NCI-H2227 (cell line): ENCODE measurements around the gene ACKR1.
A peak's percentile ranks its signal among the peaks of the same experiment; 100 is the strongest.

ENCODE experiments used
- DNase-seq: peaks from one replicate; lab custom pipeline; 2025; ENCODE audit not compliant: unreplicated experiment; lab: John Stamatoyannopoulos, UW

ACKR1 gene

DNA sequence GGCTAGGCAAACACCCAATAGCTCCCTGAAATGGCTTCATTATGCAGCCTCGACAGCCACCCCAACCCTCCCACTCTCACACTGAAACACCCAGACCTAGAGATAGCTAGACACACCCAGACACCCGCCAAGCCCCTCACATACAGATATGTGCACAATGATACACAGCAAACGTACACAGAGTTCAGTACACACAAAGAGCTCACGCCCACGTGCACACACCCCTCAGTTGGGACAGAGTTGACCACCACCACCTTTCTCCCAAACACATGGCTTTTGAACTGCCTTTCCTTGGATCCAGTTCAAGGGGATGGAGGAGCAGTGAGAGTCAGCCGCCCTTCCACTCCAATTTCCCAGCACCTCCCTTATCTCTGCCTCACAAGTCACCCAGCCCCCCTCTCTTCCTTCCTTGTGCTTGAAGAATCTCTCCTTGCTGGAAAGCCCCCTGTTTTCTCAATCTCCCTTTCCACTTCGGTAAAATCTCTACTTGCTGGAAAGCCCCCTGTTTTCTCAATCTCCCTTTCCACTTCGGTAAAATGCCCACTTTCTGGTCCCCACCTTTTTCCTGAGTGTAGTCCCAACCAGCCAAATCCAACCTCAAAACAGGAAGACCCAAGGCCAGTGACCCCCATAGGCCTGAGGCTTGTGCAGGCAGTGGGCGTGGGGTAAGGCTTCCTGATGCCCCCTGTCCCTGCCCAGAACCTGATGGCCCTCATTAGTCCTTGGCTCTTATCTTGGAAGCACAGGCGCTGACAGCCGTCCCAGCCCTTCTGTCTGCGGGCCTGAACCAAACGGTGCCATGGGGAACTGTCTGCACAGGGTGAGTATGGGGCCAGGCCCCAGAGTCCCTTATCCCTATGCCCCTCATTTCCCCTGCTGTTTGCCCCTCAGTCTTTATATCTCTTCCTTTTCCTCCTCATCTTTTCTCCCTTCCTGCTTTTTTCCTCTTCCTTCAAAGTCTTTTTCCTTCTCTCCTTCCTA lies at the start of gene ACKR1:
Gene ACKR1 (plus strand): TSS at position 715 of the 981 bp plus-strand sequence. CDS start 85 bp downstream, at position 800.
- DNase-seq, result no peak

DNA sequence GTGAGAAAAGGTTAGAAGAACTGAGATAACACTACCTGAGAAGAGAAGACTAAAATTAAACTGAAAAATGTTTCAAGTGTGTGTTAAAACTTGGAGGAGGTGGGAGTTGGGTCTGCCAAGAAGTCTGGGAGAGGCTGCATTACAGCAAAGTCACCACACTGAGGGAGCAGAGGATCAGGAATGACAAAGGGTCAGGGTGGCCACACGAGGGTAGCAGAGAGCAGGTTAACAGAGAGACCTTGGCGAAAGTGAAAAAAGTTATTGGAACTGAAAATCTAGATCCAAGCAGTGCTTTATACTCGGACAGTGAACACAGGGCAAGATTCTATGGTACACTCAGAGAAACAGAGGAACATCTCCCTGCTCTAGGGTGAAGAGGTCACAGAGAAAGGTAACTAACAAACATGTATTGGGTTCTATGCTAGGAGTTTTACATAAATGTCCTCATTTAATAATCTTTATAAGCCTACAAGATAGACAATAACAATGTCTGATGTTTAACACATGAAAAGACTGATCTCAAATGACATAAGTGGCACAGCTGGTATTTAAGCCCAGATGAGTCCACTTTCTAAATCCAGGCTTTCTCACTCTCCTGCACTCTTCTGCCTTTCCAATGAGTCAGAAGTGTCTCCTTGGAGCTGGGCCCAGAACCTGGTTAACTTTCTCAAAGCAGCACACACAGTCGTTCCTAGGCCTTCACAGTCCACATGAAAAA lies 43.5 kb upstream of the ACKR1 start:
- DNase-seq, result peak; percentile 65

DNA sequence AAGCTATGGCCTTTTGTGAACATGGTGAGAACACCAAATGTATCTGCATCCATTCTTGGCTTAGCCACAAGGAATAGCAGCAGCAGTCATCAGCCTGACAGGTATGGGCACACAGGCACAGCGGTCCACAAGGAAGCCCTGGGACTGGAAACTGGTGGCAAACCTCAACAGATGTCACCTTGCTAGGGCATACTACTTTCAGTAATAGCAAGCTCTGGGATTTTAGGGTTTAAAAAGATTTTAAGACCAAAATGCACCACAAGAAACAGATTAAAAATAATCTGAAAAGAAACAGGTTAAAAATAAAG lies 43.0 kb upstream of the ACKR1 start:
- DNase-seq, result no peak

GRCh38 chr1:159162516-159163265 lies 42.0 kb upstream of the ACKR1 start:
- no peak for DNase-seq

DNA sequence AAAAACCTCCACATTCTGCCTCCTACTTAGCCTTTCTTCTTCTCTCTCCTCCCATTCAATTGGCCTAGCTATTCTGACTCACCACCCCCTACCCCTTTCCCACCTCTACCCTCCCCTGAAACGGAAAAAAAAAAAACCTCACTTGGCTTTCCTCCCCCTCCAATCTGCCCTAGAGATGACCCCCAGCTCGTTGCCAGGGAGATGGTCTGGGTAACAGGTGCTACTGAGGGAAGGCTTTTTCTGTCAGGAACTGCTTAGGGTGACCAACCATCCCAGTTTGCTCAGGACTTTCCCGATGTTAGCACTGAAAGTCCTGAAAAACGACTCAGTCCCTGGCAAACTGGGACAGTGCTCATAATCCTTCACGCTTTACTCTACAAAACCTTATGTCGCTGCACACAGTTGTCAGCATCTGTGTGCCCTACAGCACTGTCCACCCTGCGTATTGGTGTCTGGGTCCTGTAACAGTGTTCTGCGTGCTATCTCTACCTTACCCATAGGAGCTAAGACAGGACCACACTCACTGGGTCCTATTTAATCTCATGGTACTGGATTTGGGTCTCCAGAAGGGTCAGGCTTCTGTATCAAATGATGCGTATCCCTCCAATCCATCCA lies 41.0 kb upstream of the ACKR1 start:
- DNase-seq, result peak; percentile 20

DNA sequence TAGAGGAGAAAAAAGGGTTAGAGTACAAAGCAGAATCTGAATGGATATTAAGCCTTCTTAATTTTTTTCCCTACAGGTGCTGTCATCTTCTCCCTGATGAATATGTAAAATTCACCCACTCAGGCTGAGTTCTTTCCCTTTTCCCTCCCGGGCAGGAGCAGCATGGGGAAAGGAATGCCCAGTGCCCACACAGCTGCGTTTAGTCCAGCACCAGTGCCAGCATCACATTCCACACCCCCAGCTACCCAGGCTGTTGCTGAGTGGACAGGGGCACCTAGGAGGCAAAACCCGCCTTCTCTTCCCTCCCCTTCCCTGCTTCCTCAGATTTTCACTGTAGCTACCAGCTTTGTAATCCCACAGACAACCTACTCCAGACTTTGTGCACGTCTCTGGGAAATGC lies 36.6 kb upstream of the ACKR1 start:
- no peak for DNase-seq

GRCh38 chr1:159170639-159171038 lies 34.0 kb upstream of the ACKR1 start:
- no peak for DNase-seq

DNA sequence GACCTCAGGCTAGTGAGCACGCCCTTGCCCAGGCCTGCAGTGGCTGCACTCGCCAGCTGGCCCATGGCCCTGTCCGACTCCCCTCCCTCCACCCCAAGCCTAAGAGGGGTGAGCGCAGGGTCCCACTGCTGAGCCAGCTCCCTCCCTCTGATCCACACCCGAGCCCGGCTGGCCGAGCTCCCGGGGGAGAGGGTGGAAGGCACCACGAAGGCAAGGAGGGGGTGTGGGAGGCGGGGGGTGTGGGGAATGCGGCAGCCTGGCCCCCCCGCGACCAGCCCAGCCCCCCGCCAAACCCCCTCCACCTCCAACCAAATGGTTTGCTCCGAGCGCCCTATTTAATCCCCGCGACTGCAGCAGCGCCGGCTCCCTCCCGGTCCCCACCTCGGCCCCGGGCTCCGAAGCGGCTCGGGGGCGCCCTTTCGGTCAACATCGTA lies 33.4 kb upstream of the ACKR1 start, which contains the start of gene CADM3:
Gene CADM3 (plus strand): TSS at position 362 of the 434 bp plus-strand sequence. CDS start 151 bp downstream, outside the sequence.
- peak; percentile 59 for DNase-seq

DNA sequence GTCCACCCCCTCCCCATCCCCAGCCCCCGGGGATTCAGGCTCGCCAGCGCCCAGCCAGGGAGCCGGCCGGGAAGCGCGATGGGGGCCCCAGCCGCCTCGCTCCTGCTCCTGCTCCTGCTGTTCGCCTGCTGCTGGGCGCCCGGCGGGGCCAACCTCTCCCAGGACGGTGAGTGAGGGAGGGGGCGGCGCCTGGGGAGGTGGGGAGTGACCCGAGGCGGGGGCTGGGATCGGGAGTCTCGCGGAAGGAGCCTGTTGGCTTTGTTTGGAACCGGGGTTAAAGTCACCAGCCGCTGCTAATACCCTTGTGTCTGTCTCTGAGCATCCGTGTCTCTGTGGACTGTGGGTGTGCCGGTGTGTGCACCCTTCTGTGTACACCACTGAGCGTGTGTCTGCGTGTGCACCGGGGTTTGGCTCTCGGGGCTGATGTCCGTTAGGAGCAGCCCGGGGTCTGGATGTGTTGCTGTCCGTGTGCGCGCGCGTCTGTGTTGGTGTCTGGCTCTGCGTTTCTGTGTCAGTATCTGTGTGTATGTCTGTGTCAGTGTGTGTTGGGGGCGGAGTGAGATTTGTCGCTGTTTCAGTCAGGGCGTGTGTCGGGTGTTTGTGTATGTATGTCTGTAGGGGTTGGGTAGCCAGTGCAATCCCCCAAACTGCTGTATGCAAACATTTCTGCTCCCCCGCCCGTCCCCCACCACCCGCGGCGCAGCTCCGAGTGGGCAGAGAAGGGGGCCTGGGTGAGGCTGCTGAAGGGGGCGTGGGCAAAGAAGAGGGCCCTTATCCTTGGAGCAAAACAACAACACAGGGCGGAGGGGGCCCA lies 32.8 kb upstream of the ACKR1 start:
- DNase-seq, result peak; percentile 50

GRCh38 chr1:159172614-159173291 lies 31.9 kb upstream of the ACKR1 start:
- peak; percentile 16 for DNase-seq

- no peak for DNase-seq
Observed at GRCh38 chr1:159173320-159173719, 31.4 kb upstream of the ACKR1 start.

GRCh38 chr1:159175571-159175970 lies 29.1 kb upstream of the ACKR1 start:
- DNase-seq, result no peak

DNA sequence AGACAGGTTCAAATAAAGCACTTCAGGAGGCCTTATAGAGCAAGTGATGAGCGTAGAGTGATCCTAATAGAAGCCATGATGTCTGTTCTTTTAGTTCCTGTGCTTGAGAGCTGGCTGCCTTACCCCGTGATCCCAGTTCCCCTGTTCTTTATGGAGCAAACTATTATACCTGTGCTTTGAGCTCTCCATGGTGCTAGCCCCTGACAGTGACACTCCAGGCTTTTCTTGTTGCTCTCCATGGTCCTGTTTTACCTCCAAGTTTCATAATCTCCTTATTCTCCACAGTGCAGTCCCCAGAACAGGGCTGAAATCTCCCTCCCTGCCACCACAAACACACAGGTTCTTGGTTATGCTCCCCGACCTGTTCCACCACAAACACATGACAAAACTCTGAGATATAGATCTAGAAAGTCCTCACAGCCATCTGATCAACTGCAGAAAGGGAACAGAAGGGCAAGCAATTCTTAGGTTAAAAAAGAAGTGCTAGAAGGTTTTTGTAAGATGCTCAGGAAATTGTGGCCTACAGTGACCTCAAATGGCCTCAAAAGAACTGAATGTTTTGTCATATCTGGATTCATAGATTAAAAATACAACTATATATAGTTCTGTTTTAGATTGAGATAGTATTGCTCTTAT lies 27.3 kb upstream of the ACKR1 start:
- no peak for DNase-seq

- no peak for DNase-seq
Observed at GRCh38 chr1:159179906-159180305, 24.8 kb upstream of the ACKR1 start.

DNA sequence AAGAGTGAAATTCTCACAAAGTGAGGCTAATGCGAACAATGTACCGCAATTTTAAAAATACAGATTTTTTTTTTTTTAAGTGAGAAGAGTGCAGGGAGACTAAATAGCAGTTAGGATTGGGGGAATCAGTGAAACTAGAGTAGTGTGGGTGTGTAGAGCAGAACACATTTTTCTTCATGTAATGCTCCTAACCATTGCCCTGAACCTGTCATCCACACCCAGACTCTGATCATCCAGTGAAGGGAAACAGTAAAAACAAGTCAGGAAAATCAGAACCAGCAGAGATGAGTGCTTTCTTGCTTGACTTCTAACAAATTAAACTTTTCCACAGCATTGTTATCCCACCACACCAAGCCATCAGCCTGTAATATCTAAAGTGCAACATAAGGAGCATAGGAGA lies 24.2 kb upstream of the ACKR1 start:
- DNase-seq, result no peak

GRCh38 chr1:159181328-159182024 lies 23.2 kb upstream of the ACKR1 start:
- no peak for DNase-seq

- DNase-seq, result no peak
Observed at GRCh38 chr1:159184201-159184600, 20.5 kb upstream of the ACKR1 start.

DNA sequence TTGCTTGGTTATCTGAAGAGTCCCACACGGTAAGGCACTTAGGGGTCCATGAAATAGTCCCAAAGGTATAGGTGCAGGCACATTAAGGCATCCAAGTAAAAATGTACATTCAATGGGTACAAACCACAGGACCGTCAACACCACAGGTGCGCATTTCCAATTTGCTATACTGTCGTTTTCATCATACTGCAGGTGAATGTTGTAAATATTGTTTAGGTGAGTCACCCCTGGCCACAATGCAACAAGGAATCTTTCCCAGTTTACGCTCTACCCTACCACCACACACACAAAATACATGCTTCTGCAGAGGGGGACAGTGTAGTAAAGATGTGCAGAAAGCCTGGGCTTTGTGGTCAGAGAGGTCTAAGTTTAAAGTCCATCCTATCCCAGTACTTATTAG lies 19.6 kb upstream of the ACKR1 start:
- no peak for DNase-seq
